HFFc6 (cell line): ENCODE data around the gene SLIT3. TPM values are rescaled to one million over a fixed set of nuclear protein-coding genes. Genes with fewer than 3 reads are reported as not detected.

ENCODE experiments used
- DNase-seq: peaks from one replicate; pipeline ENCODE4 v3.0.0-alpha.2; 2018
- H3K27ac Mint-ChIP-seq: 2 replicates; pipeline ENCODE4 v1.8.0; 2020; ENCODE audit warnings: mild to moderate bottlenecking, mixed read lengths
- H3K27me3 Mint-ChIP-seq: 2 replicates; pipeline ENCODE4 v1.8.0; 2021; ENCODE audit warnings: mild to moderate bottlenecking, moderate library complexity, mixed read lengths; ENCODE audit not compliant: insufficient read depth
- H3K36me3 Mint-ChIP-seq: 2 replicates; pipeline ENCODE4 v1.8.0; 2021; ENCODE audit warnings: low read depth, mixed read lengths
- H3K4me1 Mint-ChIP-seq: 2 replicates; pipeline ENCODE4 v1.8.0; 2020; ENCODE audit warnings: low read depth, mixed read lengths
- H3K4me3 Mint-ChIP-seq: 2 replicates; pipeline ENCODE4 v1.8.0; 2020; ENCODE audit warnings: mild to moderate bottlenecking, moderate library complexity, mixed read lengths
- H3K9me3 Mint-ChIP-seq: 2 replicates; pipeline ENCODE4 v1.8.0; 2020; ENCODE audit warnings: mild to moderate bottlenecking, mixed read lengths
- CTCF ChIP-seq: fragments of 200-600 bp; sonication (generic); IDR thresholded peaks from 2 replicates; pipeline ENCODE4 v1.5.0; 2021; ENCODE audit warnings: antibody characterized with exemption, mild to moderate bottlenecking
- total RNA-seq, 6 experiments: library from RNA; stranded (reverse); fragmentation: NEBNext Ultra II Directional; extraction: Animal tissue kit (Norgen Biotek cat#: 25700); gene quantifications; 2 replicates in 1 of 6; 3 replicates in 5 of 6; pipeline ENCODE4 v1.2.3, GENCODE V29; 2021

Gene SLIT3
- total RNA-seq, 6 experiments from 2014 or later = 4.2 to 8.3 (median 7.1) TPM

- Mint-ChIP-seq H3K4me3 (no peak overlapping the region), H3K36me3 (no peaks in the 10 kb centered on the region), H3K4me1 (no peaks in the 10 kb centered on the region), H3K27me3 (peaks cover 8% of the 10 kb centered on the region), H3K9me3 (peaks cover 6% of the 10 kb centered on the region; the same call in 1 of the 2 replicates), H3K27ac (no peak overlapping the region)
- no peak for TF ChIP-seq CTCF
- no peak for DNase-seq
Observed at GRCh38 chr5:169225830-169226356, 75.0 kb downstream of the SLIT3 start.

- no peaks in the 10 kb centered on the region for H3K36me3 Mint-ChIP-seq
- no peak overlapping the region for H3K4me3 Mint-ChIP-seq
- no peak for TF ChIP-seq CTCF
- peaks cover 6% of the 10 kb centered on the region; the same call in 1 of the 2 replicates for H3K9me3 Mint-ChIP-seq
- peaks cover 11% of the 10 kb centered on the region for H3K27me3 Mint-ChIP-seq
- H3K4me1 Mint-ChIP-seq = no peaks in the 10 kb centered on the region
- no peak overlapping the region for H3K27ac Mint-ChIP-seq
- no peak for DNase-seq
Observed at GRCh38 chr5:169223595-169223953, 77.4 kb downstream of the SLIT3 start.

GRCh38 chr5:169222934-169223594 lies 77.9 kb downstream of the SLIT3 start:
- H3K4me1 Mint-ChIP-seq = no peaks in the 10 kb centered on the region
- no peak for TF ChIP-seq CTCF
- DNase-seq = no peak
- no peak overlapping the region for H3K4me3 Mint-ChIP-seq
- peaks cover 11% of the 10 kb centered on the region for H3K27me3 Mint-ChIP-seq
- no peaks in the 10 kb centered on the region for H3K36me3 Mint-ChIP-seq
- H3K9me3 Mint-ChIP-seq = peaks cover 6% of the 10 kb centered on the region; the same call in 1 of the 2 replicates
- H3K27ac Mint-ChIP-seq = no peak overlapping the region

- H3K9me3 Mint-ChIP-seq = peaks cover 6% of the 10 kb centered on the region; the same call in 1 of the 2 replicates
- H3K4me1 Mint-ChIP-seq = no peaks in the 10 kb centered on the region
- H3K27ac Mint-ChIP-seq = no peak overlapping the region
- H3K27me3 Mint-ChIP-seq = peaks cover 9% of the 10 kb centered on the region
- no peak for DNase-seq
- no peak for TF ChIP-seq CTCF
- no peak overlapping the region for H3K4me3 Mint-ChIP-seq
- H3K36me3 Mint-ChIP-seq = no peaks in the 10 kb centered on the region
Observed at GRCh38 chr5:169221519-169221918, 79.4 kb downstream of the SLIT3 start.

GRCh38 chr5:169219961-169220360 lies 81.0 kb downstream of the SLIT3 start:
- Mint-ChIP-seq H3K4me1 (no peaks in the 10 kb centered on the region), H3K36me3 (no peaks in the 10 kb centered on the region; the same call in 1 of the 2 replicates), H3K9me3 (no peaks in the 10 kb centered on the region), H3K27me3 (peaks cover 3% of the 10 kb centered on the region), H3K27ac (no peak overlapping the region), H3K4me3 (no peak overlapping the region)
- no peak for TF ChIP-seq CTCF
- DNase-seq = no peak
